Stimulated activated CD8-positive, alpha-beta memory T cell treated with anti-CD3 and anti-CD28 coated beads, Interleukin-12 subunit alpha, Interleukin-12 subunit beta, amount 100 ng/mL, for 24 hours (primary cell): ENCODE data around the gene NHERF2.
"Not testable (repeated sequence)": the region's sequence is repeated elsewhere in the genome, so short reads cannot be mapped to it uniquely, and the experiment has no call there.

Experiments used
- DNase-seq: peaks from one replicate; pipeline ENCODE4 v3.0.0-alpha.2; 2020; ENCODE audit errors: extremely low read depth

The NHERF2 gene

DNA sequence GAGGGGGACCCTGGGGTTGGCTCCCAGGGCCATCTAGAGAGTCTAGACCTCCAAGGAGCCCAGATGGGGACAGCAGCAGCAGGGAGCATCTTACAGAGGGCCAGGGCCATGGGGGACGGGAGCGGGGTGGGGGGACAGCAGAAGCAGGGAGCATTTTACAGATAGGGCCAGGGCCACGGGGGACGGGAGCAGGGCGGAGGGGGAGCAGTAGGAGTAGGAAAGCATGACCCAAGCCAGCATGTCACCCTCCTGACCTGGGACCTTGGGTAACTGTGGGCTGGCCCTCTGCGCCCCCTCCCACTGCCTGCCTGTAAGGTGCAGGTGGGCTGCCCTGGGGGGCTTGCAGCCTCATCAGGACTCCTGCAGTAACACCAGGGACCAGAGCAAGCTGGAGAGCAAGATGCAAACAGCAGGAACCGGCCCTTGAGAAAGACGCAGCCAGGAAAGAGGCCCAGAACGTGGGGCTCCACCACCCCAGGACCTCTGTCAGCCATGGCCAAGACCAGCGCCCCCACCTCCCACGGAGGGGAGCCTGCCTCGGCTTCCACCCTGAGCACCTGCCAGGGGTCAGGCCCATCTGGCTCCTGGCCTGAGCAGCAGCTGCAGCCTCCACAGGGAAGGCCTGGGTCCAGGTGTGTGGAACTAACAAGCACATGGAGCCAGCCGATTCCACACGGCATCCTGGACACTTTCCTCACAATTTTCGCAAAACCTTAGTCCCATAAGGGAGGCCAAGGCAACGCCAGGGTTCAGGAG is 19.4 kb upstream of the NHERF2 start:
- DNase-seq, result no peak

DNA sequence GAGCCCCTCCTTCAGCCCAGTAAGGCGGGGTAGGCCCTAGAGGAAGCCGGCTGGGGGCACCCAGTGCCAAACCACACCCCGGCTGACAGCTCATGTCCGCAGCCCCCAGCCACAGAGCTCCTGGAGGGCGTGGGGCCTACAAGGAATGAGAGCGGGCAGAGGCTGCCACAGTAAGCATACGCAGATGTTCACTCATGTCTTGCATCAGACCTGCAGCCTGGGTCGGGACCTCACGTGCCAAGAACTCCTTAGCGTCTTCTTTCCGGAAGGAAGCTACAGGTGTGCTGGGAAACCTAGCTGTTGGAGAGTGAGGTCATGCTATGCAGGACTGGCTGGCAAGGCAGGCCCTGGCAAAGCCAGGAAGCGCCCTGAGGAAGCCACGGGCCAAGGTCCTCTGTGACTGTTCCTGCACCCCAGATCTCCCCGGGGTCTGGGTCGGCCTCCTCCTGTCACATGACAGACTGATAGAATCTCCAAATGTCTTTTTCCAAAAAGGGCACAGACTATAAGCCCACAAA is 18.6 kb upstream of the NHERF2 start:
- no peak for DNase-seq

DNA sequence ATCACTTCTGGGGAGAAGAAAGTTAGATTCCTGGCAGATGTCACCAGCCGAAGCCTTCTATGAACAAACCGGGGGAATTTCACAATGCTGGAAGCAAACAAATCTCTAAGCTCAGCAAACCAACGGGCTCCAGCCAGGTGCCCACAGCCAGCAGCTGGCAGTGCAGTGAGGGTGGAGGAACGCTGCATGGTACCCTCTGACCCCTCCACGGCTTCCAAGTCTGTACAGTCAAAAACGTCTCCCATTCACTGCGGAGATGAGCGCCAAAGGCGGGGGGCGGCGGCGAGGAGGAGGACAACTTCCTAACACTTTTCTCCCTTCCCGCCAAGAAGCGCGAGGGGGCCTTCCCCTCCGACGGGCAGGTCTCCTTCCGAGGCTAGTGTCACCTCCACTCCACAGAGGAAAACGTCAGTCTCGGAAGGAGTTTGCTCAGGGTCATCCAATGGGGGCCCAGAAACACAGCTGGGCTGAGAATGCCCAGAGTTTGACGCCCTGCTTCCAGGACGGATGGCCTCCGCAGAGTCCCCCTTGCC is 18.0 kb upstream of the NHERF2 start:
- DNase-seq, result no peak

DNA sequence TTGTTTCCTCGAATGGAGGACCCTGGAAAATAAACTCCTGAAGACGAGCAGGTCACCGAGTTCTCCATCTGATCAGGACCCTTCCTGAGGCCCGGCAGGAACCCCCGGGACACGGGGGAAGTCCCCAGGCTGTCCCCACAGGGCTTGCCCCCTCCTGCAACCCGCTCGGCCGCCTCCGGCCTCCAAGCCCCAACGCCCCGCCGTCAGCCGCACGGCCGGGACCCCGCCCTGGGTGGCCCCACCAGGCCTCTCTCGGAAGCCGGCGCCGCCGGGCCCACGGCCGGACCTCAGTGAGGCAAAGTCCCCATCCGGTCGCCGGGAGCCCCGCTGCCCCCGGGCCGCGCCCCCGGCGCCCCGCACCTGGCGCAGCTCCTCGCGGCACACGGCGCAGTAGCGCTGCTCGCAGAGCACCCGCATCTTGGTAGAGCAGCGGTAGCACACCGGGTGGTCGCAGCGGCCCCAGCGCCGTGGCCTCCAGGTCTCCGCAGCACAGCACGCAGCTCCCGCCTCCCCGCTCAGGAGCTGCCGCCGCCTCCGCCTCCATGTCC is 17.5 kb upstream of the NHERF2 start:
- no peak for DNase-seq

DNA sequence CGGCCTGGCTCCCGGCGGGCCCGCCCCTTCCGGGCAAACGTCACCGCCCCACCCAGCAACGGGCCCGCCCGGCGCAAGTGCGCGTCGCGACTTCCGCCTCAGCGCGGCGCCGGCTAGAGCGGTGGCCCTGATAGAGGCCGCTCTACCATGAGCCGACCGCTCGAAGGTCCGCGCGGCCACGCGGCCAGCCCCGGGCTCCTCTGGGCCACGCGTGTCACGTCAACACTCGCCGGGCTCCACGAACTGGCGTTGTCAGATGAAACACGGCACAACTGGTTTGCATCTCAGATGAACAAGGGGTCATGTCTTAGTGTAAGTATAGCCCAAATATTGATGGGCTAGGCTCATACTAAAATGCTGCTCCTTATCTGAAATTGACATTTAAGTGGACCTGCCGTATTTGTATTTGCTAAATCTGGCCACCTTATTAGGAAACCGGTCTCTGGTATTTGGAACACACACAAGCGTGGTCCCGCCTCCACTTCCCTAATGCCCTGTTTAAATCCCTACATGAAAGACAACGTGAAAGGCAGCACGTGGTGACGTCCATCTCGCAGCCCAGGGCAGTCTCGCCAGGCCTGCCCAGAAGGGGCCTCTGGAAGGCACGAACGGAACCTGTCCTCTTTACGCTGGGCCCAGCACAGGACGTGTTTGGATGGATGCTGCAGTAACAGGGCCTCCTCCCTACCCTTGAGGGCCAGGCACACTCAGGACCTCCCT is 16.8 kb upstream of the NHERF2 start, which contains the start of gene ZNF598:
ZNF598 (minus strand) TSS at position 31 of the 720 bp plus-strand sequence.
- DNase-seq, result peak; percentile 60

GRCh38 chr16:2011726-2012125 is 15.0 kb upstream of the NHERF2 start:
- not testable (repeated sequence) for DNase-seq

DNA sequence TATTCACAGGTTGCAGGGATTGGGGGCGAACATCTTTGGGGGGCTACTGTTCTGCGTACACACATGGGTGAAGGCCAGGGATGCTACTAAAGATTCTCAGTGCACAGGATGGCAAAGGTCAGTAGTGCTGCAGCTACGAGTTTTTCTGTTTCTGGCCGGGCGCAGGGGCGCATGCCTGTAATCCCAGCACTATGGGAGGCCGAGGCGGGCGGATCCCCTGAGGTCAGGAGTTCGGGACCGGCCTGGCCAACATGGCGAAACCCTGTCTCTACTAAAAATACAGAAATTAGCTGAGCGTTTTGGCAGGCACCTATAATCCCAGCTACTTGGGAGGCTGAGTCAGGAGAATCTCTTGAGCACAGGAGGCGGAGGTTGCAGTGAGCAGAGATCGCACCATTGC is 13.2 kb upstream of the NHERF2 start:
- DNase-seq, result no peak

DNA sequence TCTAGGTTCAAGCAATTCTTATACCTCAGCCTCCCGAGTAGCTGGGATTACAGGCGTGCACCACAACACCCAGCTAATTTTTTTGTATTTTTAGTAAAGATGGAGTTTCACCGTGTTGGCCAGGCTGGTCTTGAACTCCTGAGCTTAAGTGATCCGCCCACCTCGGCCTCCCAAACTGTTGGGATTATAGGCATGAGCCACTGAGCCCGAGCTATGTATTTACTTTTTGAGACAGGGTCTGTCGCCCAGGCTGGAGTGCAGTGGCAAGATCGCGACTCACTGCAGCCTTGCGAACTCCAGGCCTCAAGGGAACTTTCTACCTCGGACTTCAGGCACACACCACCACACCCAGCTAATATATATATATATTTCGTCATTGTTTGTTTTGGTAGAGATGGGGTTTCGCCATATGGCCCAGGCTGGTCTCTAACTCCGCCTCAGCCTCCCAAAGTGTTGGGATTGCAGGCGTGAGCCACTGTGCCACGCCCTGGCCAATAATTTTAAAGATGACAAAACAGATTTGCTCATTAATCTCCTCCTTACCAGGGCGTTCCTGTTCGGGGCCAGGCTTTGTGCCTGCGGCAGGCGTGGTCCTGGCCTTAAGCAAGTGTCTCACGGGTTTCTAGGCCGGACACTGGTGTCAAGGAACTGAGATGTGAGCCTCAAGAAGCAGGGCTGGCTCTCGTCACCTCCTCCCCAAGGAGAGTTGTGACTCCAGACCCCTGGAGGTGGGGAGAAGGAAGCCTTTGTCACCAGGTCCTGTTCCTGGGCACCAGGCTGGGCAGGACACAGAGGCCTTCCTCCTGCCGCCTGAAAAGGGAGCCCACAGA is 11.4 kb upstream of the NHERF2 start:
- DNase-seq, result no peak

GRCh38 chr16:2015947-2016208 is 10.8 kb upstream of the NHERF2 start:
- DNase-seq, result no peak

- no peak for DNase-seq
These were observed 10.2 kb upstream of the NHERF2 start for GRCh38 chr16:2016407-2016922.

DNA sequence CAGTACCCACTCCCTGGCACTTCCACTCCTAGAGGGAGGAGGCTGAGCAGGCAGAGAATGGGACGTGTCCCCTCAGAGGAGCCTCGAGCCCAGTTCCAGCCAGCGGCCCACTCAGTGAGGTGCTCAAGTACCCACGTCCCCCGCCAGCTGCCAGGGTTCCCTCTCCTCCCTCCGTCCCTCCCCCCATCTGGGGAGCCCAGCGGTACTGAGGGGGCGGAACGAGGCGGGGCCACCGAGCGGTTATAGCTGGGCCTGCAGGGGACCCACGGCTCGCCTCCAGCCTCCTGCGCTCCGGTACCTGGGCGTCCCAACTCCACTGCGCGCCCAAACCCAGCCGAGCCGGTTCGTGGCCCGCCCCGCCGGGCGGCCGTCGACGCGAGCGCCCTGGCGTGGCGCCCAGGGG is 7.2 kb upstream of the NHERF2 start, which contains the start of gene NPW:
NPW (plus strand) TSS at position 268 of the 403 bp plus-strand sequence.
- no peak for DNase-seq

GRCh38 chr16:2019921-2020831 is 6.5 kb upstream of the NHERF2 start:
- no peak for DNase-seq

DNA sequence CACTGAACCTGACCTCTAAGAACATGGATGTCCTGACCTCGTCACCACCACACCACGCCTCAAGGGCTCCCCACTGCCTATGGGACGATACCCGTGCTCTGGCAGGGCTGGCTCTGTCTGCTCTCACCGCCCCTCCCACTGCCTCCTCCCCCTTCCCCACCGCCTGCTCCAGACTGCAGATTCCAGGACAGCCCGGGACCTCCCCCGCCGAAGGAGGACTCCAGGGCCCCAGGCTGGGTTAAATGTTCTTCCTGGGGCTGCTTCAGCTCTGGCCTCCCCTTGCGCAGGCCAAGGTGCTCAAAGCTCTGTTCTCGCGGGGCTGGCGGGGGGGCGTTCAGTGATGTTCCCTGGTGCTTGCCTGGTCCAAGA is 4.0 kb upstream of the NHERF2 start:
- DNase-seq, result no peak

GRCh38 chr16:2023092-2024031 is 3.3 kb upstream of the NHERF2 start:
- peak; percentile 79 for DNase-seq

DNA sequence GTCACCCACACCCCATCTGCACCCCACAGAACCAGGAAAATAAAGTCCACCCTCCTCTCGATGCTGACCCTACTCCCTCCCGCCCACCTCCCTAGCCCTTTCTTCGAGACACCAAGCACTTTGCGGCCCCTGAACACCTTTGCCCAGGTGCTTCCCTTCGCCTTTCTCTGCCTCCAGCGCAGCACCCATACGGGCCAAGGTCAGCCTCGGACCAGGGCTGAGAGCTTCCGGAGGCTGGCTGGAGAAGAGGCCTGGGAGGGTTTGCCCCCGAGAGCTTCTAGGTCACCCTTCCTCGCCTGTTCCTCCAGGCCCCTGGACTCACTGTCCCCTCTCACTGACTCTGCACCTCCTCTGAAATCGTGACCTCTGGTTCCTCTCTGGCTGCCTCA is 2.7 kb upstream of the NHERF2 start:
- no peak for DNase-seq

- DNase-seq, result no peak
These were observed 1.5 kb upstream of the NHERF2 start for GRCh38 chr16:2025251-2025650.

DNA sequence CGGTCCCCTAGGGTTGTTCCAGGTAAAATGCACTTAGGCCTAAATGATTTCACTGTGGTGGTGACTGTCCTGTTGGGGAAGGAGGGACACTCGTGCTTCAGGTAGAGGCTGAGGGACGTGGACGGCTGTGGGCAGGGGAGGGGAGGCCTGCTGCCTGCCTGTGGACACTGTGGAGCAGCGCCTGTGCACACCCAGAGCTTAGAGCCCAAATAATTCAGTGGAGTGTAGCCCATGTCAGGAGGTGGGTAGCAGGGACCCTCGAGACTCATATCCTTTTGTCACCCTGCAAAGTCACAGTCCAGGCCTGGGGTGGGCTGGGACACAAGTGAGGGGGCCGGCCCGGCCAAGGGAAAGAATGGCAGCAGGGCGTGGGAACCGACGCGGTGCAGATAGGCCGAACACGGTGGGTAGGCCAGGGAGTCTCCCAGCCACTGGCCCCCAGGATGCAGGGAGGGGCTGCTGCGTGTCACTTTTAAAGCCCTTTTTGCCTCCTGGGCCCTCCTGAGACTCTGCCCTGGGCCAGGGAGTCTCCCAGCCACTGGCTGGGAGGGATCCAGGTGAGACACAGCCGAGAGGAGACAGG is 733 bp upstream of the NHERF2 start:
- DNase-seq, result no peak

- no peak for DNase-seq
These were observed 615 bp downstream of the NHERF2 start for GRCh38 chr16:2027024-2028010.
